Activated T-cell treated with anti-CD3 and anti-CD28 coated beads, Interleukin-2, amount 50 U/mL, for 72 hours (primary cell): ENCODE data around the gene KRT81. TPM values are rescaled to one million over a fixed set of nuclear protein-coding genes. Genes with fewer than 3 reads are reported as not detected.
A peak's percentile ranks its signal among the peaks of the same experiment; 100 is the strongest.

Experiments used
- ATAC-seq, 2 donors: fragments of 150-1000 bp; cut with Tn5 transposase; replicated peaks in 1 of 2; 2 replicates each; pipeline ENCODE4 v1.10.0; 2021; ENCODE audit warnings: moderate library complexity in 2 of 2, mild to moderate bottlenecking in 1 of 2
- DNase-seq, 2 donors: peaks; one replicate each; pipeline ENCODE4 v3.0.0; 2021 to 2022; ENCODE audit warnings: mixed read lengths in 1 of 2
- H3K27ac Mint-ChIP-seq: one replicate; pipeline ENCODE4 v1.8.0; 2022; ENCODE audit warnings: mild to moderate bottlenecking, moderate library complexity, mixed read lengths
- H3K27me3 Mint-ChIP-seq: one replicate; pipeline ENCODE4 v1.8.0; 2022; ENCODE audit warnings: low read depth, mixed read lengths
- H3K36me3 Mint-ChIP-seq, 2 donors: one replicate each; pipeline ENCODE4 v1.8.0; 2022; ENCODE audit warnings: mixed read lengths in 2 of 2, mild to moderate bottlenecking in 1 of 2; ENCODE audit not compliant: insufficient read depth in 2 of 2
- H3K4me1 Mint-ChIP-seq: one replicate; pipeline ENCODE4 v1.8.0; 2022; ENCODE audit warnings: low read depth, mixed read lengths
- H3K4me3 Mint-ChIP-seq, 2 donors: one replicate each; pipeline ENCODE4 v1.8.0; 2022; ENCODE audit warnings: mild to moderate bottlenecking in 2 of 2, mixed read lengths in 2 of 2, moderate library complexity in 2 of 2
- H3K9me3 Mint-ChIP-seq, 2 donors: one replicate each; pipeline ENCODE4 v1.8.0; 2022; ENCODE audit warnings: mixed read lengths in 2 of 2
- total RNA-seq, 2 donors: library from RNA; stranded (reverse); gene quantifications; one replicate each; pipeline ENCODE4 v1.2.3, GENCODE V29; 2022

Gene KRT81
- total RNA-seq: not detected

DNA sequence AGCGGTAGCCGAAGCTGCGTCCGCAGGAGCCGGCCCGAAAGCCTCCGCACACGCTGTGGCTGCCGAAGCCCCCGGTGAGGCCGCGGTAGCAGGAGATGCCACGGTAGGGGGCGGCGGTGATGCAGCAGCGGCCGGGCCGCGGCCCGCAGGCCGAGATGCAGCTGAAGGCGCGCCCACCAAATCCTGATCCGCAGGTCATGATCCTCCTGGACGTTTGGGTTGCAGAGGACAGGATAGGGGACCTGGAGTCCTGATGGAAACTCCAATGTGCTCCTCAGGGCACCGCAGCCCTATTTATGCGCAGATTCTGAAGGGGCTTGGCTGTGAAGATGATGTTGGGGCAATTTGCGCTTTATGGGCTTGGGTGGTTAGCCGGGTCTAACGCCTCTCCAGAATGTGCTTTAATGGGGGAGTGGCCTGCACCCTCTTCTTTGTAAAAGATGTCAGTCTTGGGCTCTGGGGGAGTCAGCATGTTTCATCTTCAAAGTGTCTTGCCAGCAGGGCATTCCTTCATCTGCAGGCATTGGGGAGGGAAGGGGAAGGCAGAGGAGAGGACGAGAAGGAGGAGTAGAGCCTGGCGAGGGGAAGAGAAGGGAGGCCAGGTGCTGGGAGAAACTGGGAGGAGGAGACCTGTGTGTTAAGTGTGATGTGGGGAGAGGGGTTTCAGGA, at the start of gene KRT81:
Gene KRT81 (minus strand): TSS at position 268 of the 669 bp plus-strand sequence. CDS start 69 bp downstream, at position 199.
- H3K4me3 Mint-ChIP-seq: no peak within 1 kb of the TSS

DNA sequence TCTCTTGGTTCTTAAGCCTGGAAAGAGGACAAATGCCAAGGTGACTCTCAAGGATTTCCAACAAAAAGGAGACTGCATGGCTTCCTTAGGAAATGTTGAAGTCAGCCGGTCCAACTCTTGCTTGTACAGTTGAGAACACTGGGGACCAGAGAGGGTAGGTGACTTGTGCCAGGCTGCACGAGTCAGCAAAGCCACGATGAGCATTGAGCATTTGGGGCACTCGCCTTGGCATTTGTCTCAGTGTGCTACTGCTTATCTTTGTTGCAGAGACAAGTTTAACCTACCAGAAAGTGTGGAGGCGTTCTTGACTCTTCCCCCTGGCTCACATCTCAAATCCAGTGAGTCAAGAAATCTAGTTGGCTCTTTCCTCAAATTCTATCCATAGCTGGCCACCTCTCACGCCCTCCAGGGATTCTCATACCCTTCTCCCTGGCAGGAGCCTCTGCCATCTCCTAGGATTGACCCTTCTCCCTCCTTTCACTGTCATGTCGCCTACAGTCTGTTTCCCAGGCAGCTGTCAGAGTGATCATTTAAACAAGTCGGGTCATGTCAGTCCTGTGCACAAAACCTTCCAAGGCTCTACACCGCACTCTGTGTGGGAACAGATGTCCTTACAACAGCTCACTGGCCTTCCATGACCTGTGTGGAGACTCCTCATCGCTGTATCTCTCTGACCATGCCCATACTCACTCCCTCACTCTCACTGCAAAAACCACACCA, 47.1 kb upstream of the KRT81 start:
- H3K4me3 Mint-ChIP-seq: no peak overlapping the region
- no peak overlapping the region for H3K27ac Mint-ChIP-seq
- peaks cover 6% of the 10 kb centered on the region for H3K27me3 Mint-ChIP-seq
- ATAC-seq (no peak), DNase-seq (no peak)
- H3K4me1 Mint-ChIP-seq: peaks cover 10% of the 10 kb centered on the region
- peaks cover 0 to 3% of the 10 kb centered on the region in 2 donors for H3K9me3 Mint-ChIP-seq
- no peaks in the 10 kb centered on the region for H3K36me3 Mint-ChIP-seq

More for the DNA sequence above, at the start of gene KRT81:
- no peaks in the 10 kb centered on the region for H3K36me3 Mint-ChIP-seq
- no peaks in the 10 kb centered on the region for H3K9me3 Mint-ChIP-seq
- no peak for ATAC-seq
- peaks cover 19% of the 10 kb centered on the region for H3K27me3 Mint-ChIP-seq
- no peak within 1 kb of the TSS for H3K27ac Mint-ChIP-seq
- peaks cover 9% of the 10 kb centered on the region for H3K4me1 Mint-ChIP-seq
- DNase-seq: no peak

GRCh38 chr12:52337054-52337453, 45.7 kb upstream of the KRT81 start:
- Mint-ChIP-seq H3K27me3 (peaks cover 14% of the 10 kb centered on the region), H3K4me1 (peaks cover 10% of the 10 kb centered on the region), H3K36me3 (no peaks in the 10 kb centered on the region), H3K9me3 (peaks cover 0 to 3% of the 10 kb centered on the region in 2 donors), H3K27ac (no peak overlapping the region), H3K4me3 (no peak overlapping the region)
- ATAC-seq (no peak), DNase-seq (no peak)

DNA sequence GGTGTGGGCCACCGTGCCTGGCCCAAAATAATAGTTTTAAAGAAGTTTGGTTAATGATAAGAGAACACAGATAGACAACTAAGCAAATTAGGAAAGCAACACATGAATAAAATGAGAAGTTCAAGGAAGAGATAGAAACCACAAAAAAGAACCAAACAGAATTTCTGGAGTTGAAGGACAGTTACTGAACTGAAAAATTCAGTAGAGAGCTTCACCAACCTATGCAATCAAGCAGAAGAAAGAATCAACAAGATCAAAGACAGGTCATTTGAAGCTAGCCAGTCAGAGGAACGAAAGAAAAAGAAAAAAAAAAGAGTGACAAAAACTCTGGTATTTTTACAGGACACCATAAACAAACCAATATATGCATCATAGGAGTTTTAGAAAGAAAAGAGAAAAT, 45.3 kb upstream of the KRT81 start:
- ATAC-seq (no peak), DNase-seq (no peak)
- peaks cover 18% of the 10 kb centered on the region for H3K27me3 Mint-ChIP-seq
- H3K9me3 Mint-ChIP-seq: peaks cover 0 to 3% of the 10 kb centered on the region in 2 donors
- H3K4me3 Mint-ChIP-seq: no peak overlapping the region
- no peaks in the 10 kb centered on the region for H3K36me3 Mint-ChIP-seq
- H3K4me1 Mint-ChIP-seq: peaks cover 10% of the 10 kb centered on the region
- H3K27ac Mint-ChIP-seq: no peak overlapping the region

- ATAC-seq: no peak
- H3K36me3 Mint-ChIP-seq: no peaks in the 10 kb centered on the region
- H3K4me1 Mint-ChIP-seq: peaks cover 10% of the 10 kb centered on the region
- H3K4me3 Mint-ChIP-seq: no peak overlapping the region
- peaks cover 20% of the 10 kb centered on the region for H3K27me3 Mint-ChIP-seq
- no peak overlapping the region for H3K27ac Mint-ChIP-seq
- no peak for DNase-seq
- peaks cover 0 to 3% of the 10 kb centered on the region in 2 donors for H3K9me3 Mint-ChIP-seq
These were observed 44.4 kb upstream of the KRT81 start for GRCh38 chr12:52335598-52336262.

DNA sequence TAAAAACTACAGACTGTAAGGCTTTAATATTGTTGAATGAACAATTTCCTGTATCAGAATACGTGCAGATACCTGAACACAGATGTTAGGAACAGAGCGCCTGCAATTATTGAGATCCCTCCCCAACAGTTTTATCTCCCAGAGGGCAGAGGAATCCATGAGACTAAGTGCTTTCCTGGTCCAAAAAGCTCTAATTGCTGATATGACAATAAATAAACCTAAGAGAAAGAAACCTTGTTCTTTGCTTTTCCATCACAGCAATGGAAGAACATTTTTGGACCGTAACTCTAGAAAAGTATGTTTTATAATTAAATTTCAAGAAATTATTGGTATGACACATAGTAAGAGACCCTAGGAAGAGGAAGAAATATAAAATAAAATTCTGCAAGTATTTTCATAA, 42.9 kb upstream of the KRT81 start:
- peaks cover 10% of the 10 kb centered on the region for H3K4me1 Mint-ChIP-seq
- peaks cover 26% of the 10 kb centered on the region for H3K27me3 Mint-ChIP-seq
- no peaks in the 10 kb centered on the region for H3K36me3 Mint-ChIP-seq
- peaks cover 0 to 3% of the 10 kb centered on the region in 2 donors for H3K9me3 Mint-ChIP-seq
- DNase-seq: no peak
- no peak for ATAC-seq
- H3K27ac Mint-ChIP-seq: no peak overlapping the region
- no peak overlapping the region for H3K4me3 Mint-ChIP-seq

DNA sequence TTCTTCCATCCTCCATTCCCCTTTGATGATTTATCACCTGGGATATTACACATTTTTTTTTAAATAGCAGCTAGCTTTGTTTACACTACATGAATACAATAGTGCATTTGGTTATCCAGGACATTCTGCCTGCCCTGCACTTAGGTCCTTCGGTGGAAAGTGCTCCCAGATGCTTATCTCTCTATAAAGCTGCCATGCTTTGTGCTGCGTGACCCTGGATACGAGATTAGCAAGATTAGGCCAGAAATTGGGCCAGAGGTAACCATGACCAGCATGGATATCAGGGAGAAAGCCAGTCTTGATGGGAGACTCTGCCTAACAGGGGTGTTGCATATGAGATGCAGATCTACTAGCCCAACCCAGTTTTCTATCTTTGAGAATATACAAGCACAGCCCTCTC, 42.0 kb upstream of the KRT81 start:
- H3K36me3 Mint-ChIP-seq: no peaks in the 10 kb centered on the region
- no peak for ATAC-seq
- no peak overlapping the region for H3K27ac Mint-ChIP-seq
- peaks cover 28% of the 10 kb centered on the region for H3K27me3 Mint-ChIP-seq
- H3K9me3 Mint-ChIP-seq: peaks cover 0 to 3% of the 10 kb centered on the region in 2 donors
- H3K4me1 Mint-ChIP-seq: peaks cover 12% of the 10 kb centered on the region
- DNase-seq: no peak
- no peak overlapping the region for H3K4me3 Mint-ChIP-seq

- H3K36me3 Mint-ChIP-seq: no peaks in the 10 kb centered on the region
- H3K27ac Mint-ChIP-seq: no peak overlapping the region
- no peak for DNase-seq
- no peak overlapping the region for H3K4me3 Mint-ChIP-seq
- ATAC-seq: no peak
- H3K27me3 Mint-ChIP-seq: peaks cover 28% of the 10 kb centered on the region
- peaks cover 22% of the 10 kb centered on the region for H3K4me1 Mint-ChIP-seq
- peaks cover 0 to 3% of the 10 kb centered on the region in 2 donors for H3K9me3 Mint-ChIP-seq
These were observed 41.0 kb upstream of the KRT81 start for GRCh38 chr12:52332381-52332780.

DNA sequence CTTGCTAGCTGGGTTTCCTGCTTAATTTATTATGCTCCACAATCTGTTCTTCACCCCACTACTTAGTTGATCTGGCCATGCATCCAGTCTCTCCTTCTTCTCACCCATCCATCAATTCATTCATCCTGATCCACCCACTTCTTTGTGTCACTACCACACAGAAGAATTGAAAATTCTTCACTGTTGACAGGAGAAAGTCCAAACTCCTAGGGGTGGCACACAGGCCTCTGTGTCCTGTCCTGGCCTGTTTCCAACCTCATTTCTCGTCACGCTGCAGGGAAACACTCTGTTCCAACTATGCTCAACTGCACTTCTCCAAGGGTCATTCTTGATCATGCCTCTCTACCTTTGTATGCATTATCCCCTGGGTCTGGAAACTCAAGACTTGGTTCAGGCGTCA, 40.5 kb upstream of the KRT81 start:
- Mint-ChIP-seq H3K27me3 (peaks cover 34% of the 10 kb centered on the region), H3K36me3 (no peaks in the 10 kb centered on the region), H3K27ac (no peak overlapping the region), H3K4me1 (peaks cover 23% of the 10 kb centered on the region), H3K4me3 (no peak overlapping the region), H3K9me3 (peaks cover 0 to 3% of the 10 kb centered on the region in 2 donors)
- ATAC-seq: no peak
- no peak for DNase-seq

GRCh38 chr12:52331039-52331438, 39.7 kb upstream of the KRT81 start:
- Mint-ChIP-seq H3K4me1 (peaks cover 20% of the 10 kb centered on the region), H3K27ac (no peak overlapping the region), H3K9me3 (no peaks in the 10 kb centered on the region), H3K4me3 (no peak overlapping the region), H3K36me3 (no peaks in the 10 kb centered on the region), H3K27me3 (peaks cover 35% of the 10 kb centered on the region)
- ATAC-seq (no peak), DNase-seq (no peak)

GRCh38 chr12:52327830-52328500, 36.6 kb upstream of the KRT81 start:
- Mint-ChIP-seq H3K27me3 (peaks cover 45% of the 10 kb centered on the region), H3K27ac (no peak overlapping the region), H3K4me3 (no peak overlapping the region), H3K36me3 (no peaks in the 10 kb centered on the region), H3K9me3 (no peaks in the 10 kb centered on the region), H3K4me1 (peaks cover 20% of the 10 kb centered on the region)
- no peak for DNase-seq
- ATAC-seq: no peak

- Mint-ChIP-seq H3K9me3 (no peaks in the 10 kb centered on the region), H3K36me3 (no peaks in the 10 kb centered on the region), H3K27ac (no peak overlapping the region), H3K27me3 (peaks cover 51% of the 10 kb centered on the region), H3K4me3 (peak overlapping the region in 1 of 2 donors; percentile 14), H3K4me1 (peaks cover 20% of the 10 kb centered on the region)
- ATAC-seq (peak; percentile 98), DNase-seq (peak; percentile 73 to 83)
These were observed 35.9 kb upstream of the KRT81 start for GRCh38 chr12:52327052-52327829.
